ENCODE measurements around the gene HDLBP.

GRCh38 chr2:241226723-241227572 is 88.5 kb downstream of the HDLBP start:
- TF ChIP-seq EZH2 (IDR thresholded peaks at IDR 0.05; ENCODE audit: insufficient read depth, poor library complexity, severe bottlenecking) = no peak
- TF ChIP-seq EZH2phosphoT487 (IDR thresholded peaks at IDR 0.05; ENCODE audit: insufficient read depth, low read depth) = no peak
